T47D (cell line): ENCODE data around the gene KCNMA1.

Experiments used
- DNase-seq, 2 experiments: peaks; one replicate each; pipeline versions ENCODE4 v3.0.0 to v3.0.0-alpha.2; 2011 to 2012; ENCODE audit warnings: low read depth in 1 of 2, low spot score in 1 of 2
- JUND ChIP-seq: IDR thresholded peaks from 2 replicates; pipeline ENCODE4 v1.6.1; 2012; ENCODE audit warnings: low read depth
- in situ Hi-C: cut with HindIII; loops from 2 replicates; pipeline ENCODE4 v1.10.0; 2016; ENCODE audit warnings: low sequenced_read_pairs, low pct_unique_long_range_greater_than_20kb

KCNMA1 gene

GRCh38 chr10:77320971-77321471 is 316.6 kb downstream of the KCNMA1 start:
- TF ChIP-seq JUND: no peak
- no peak for DNase-seq
- in situ Hi-C loops: no loop called here

GRCh38 chr10:77319557-77319956 is 318.1 kb downstream of the KCNMA1 start:
- DNase-seq: peak in 1 of 2 experiments; percentile 46

GRCh38 chr10:77318739-77319138 is 318.9 kb downstream of the KCNMA1 start:
- TF ChIP-seq JUND: peak; percentile 23; the same call in 1 of the 2 replicates
- DNase-seq: peak; percentile 60 to 95
- in situ Hi-C loops: no loop called here

More at GRCh38 chr10:77319557-77319956, 318.1 kb downstream of the KCNMA1 start:
- in situ Hi-C loops: no loop called here
- TF ChIP-seq JUND: no peak

GRCh38 chr10:77317221-77317620 is 320.4 kb downstream of the KCNMA1 start:
- in situ Hi-C loops: no loop called here
- no peak for DNase-seq
- no peak for TF ChIP-seq JUND

- in situ Hi-C loops: no loop called here
- no peak for TF ChIP-seq JUND
- DNase-seq: no peak
Measured at GRCh38 chr10:77315496-77316129, 322.0 kb downstream of the KCNMA1 start.

GRCh38 chr10:77313066-77313750 is 324.4 kb downstream of the KCNMA1 start:
- in situ Hi-C loops: no loop called here
- DNase-seq: peak in 1 of 2 experiments; percentile 69
- no peak; the same call in 1 of the 2 replicates for TF ChIP-seq JUND

GRCh38 chr10:77311186-77311585 is 326.4 kb downstream of the KCNMA1 start:
- in situ Hi-C loops: no loop called here
- TF ChIP-seq JUND: no peak
- no peak for DNase-seq

- in situ Hi-C loops: no loop called here
- peak; percentile 92 for TF ChIP-seq JUND
Measured at GRCh38 chr10:77310288-77310840, 327.2 kb downstream of the KCNMA1 start.

GRCh38 chr10:77309509-77309908 is 328.1 kb downstream of the KCNMA1 start:
- in situ Hi-C loops: no loop called here
- no peak for DNase-seq
- TF ChIP-seq JUND: no peak

More at GRCh38 chr10:77310288-77310840, 327.2 kb downstream of the KCNMA1 start:
- peak; percentile 46 to 75 for DNase-seq

GRCh38 chr10:77309092-77309491 is 328.5 kb downstream of the KCNMA1 start:
- DNase-seq: no peak
- in situ Hi-C loops: no loop called here
- TF ChIP-seq JUND: no peak

GRCh38 chr10:77308084-77308732 is 329.4 kb downstream of the KCNMA1 start:
- TF ChIP-seq JUND: no peak
- no peak for DNase-seq
- in situ Hi-C loops: no loop called here

GRCh38 chr10:77306666-77307065 is 330.9 kb downstream of the KCNMA1 start:
- in situ Hi-C loops: no loop called here
- no peak for DNase-seq
- no peak for TF ChIP-seq JUND
